ENCODE data around the gene CR1.
"Not testable (repeated sequence)": the region's sequence is repeated elsewhere in the genome, so short reads cannot be mapped to it uniquely, and the experiment has no call there.

Gene CR1

GRCh38 chr1:207594095-207594494, 98.1 kb downstream of the CR1 start:
- not testable (repeated sequence) for DNase-seq

DNA sequence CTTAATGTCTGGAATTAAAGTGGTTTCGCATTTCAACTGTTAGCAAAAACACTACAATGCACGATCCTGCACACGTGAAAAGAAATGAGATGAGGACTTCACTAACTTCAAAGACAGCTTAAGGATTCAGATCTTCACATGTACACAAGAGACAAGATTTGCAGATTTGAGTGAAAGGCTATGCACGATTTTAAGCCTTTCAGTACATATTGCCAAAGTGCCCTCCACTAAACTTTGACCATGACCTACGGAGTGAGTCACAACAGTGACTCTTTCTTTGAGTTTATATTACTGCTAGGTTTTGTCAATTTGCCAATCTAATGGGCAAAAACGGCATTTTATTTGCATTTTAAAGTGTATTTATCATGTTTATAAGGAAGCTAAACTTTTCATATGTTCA, 107.8 kb downstream of the CR1 start:
- DNase-seq: peak; percentile 74

DNA sequence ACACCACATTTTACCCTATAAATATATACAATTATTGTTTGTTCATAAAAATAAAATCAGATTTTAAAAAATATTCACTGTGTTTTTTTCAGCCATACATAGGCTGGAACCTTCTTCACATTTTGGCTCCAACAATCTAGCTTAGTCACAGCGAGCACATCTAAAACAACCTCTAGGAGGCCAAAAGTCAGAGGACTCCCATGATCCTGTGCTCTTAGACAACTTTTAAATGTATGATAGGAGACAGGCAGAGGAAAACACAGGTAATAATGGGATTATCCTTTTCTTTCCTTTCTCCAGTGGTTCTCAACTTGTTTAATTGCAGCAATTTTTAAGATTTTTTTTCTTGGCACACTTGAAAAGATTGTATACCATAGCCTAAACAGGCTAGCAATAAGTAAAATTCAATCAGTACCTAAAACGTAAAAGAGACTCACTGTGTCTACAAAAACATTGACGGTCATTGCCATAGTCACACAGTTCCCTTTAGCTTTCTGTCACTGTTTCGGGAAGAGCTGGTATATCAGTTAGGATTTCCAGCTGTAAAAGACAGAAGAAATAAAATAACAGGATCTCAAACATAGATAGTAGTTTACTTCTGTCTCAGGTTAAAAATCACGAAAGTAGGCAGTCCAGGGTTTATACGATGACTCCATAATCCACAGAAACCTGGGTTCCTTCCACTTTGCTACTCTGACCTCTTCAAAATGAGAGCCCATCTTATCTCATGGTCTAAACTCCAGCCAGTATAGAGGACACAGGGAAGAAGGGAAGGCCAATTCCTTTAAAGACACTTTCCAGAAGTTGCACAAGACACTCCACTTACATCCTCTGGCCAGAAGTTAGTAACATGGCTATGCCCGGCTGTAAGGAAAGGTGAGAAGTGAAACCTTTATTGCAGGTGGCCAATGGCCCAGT, 109.7 kb downstream of the CR1 start:
- no peak for DNase-seq

- DNase-seq: no peak
Observed at GRCh38 chr1:207606362-207606755, 110.4 kb downstream of the CR1 start.

- DNase-seq: no peak
Observed at GRCh38 chr1:207612762-207613161, 116.8 kb downstream of the CR1 start.

DNA sequence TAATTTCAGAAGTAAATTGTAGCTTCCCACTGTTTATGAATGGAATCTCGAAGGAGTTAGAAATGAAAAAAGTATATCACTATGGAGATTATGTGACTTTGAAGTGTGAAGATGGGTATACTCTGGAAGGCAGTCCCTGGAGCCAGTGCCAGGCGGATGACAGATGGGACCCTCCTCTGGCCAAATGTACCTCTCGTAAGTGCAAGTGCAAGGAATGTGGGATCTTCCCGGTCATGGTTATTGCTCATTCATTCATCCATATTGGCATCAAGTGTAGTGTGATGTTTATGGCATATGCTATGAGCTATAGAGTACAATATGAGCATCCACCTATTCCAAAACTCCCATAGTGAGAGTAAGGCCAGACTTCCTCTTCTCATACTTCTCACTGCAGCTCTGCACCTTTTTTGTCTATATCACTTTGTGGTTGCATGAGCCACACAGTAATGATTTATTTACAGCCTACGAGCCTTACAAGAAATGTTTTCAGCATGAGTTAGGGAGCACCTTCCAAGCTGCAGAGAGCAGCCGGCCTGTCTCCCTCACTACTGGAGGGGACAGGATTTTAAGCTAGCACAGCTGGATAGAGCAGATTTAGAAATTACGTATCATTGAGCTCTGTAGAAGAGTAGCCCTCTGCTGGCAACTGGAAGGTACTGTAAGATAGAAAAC, 124.0 kb downstream of the CR1 start:
- peak; percentile 73 for DNase-seq

DNA sequence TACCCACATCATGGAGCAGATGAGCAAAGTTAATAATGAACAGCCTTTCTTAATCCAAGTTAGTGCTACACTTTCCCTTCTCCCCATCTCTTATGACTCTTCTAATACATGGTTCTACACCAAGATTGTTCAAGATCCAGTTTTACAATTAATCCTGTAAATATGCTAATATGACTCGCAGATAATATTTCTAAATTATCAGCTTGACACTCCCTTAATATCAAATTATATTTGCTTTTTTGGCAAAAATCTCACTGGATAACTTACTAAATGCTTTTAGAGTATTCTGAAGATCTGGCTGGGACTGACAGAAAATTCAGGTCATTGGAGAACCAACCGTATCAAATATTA, 124.6 kb downstream of the CR1 start:
- DNase-seq: no peak

GRCh38 chr1:207625504-207626071, 129.6 kb downstream of the CR1 start:
- DNase-seq: not testable (repeated sequence)

DNA sequence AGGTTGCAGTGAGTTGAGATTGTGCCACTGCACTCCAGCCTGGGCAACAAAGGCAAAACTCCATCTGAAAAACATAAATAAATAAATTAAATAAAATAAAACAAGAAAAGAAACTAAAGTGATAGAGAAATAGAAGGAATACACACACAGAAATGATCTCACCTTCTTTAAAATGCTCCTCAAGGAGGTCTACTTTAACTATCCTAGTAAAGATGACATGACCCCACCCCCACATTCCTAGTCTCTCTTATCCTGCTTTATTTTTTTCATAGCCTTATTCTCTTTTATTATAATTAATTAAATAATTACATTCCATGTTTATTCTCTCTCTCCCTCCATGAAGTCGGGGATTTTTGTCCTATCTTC, 131.0 kb downstream of the CR1 start:
- DNase-seq: no peak

- DNase-seq: no peak
Observed at GRCh38 chr1:207627496-207627895, 131.5 kb downstream of the CR1 start.

DNA sequence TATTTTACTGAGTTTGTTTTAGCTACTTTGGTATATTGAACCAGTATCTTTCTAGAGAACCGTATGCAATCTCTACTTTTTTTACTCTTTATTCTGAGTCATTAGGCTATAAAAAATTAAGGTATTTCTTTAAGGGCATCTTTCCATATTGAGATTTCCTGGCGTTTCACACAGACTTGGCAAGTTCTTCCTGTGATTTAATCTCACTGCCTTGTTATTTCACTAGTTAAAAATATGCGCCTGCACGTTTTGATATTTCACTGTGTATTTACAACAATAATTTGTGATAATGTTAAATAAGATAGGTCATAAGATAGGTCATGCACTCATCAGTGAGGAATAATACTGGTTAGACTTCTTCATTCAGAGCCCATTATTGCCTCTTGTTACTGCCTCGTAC, 132.8 kb downstream of the CR1 start:
- DNase-seq: no peak

GRCh38 chr1:207631137-207631536, 135.2 kb downstream of the CR1 start:
- no peak for DNase-seq

DNA sequence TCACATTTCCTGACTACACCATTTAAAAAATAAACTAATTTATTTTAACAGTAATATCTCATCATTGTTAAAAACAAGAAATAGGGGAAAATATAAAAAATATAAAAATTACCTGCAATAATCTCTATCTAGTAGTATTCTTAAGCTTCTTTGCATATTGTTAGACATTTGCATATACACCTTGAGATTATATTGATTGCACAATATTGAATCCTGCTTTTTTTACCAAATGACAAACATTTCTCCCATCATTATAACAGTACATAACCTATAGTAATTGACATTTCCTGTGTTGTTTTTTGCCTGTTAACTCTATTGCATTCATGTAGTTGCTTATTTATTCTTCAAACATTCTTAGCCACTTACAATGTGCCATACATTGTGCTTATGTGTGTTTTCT, 137.3 kb downstream of the CR1 start:
- no peak for DNase-seq

GRCh38 chr1:207633699-207634289, 137.8 kb downstream of the CR1 start:
- not testable (repeated sequence) for DNase-seq

GRCh38 chr1:207634293-207634692, 138.3 kb downstream of the CR1 start:
- DNase-seq: not testable (repeated sequence)

DNA sequence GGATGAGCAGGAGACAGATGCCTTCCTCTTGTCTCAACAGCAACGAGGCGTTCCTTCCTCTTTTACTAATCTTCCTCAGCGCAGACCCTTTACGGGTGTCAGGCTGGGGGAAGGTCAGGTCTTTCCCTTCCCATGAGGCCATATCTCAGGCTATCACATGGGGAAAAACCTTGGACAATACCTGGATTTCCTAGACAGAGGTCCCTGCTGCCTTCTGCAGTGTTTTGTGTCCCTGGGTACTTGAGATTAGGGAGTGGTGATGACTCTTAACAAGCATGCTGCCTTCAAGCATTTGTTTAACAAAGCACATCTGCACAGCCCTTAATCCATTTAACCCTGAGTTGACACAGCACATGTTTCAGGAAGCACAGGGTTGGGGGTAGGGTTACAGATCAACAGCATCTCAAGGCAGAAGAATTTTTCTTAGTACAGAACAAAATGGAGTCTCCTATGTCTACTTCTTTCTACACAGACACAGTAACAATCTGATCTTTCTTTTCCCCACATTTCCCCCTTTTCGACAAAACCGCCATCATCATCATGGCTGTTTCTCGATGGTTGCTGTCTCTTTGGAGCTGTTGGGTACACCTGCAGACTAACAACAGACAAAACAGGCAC, 139.7 kb downstream of the CR1 start:
- not testable (repeated sequence) for DNase-seq

GRCh38 chr1:207638487-207639145, 142.7 kb downstream of the CR1 start:
- not testable (repeated sequence) for DNase-seq

GRCh38 chr1:207639362-207639761, 143.4 kb downstream of the CR1 start:
- not testable (repeated sequence) for DNase-seq

- no peak for DNase-seq
Observed at GRCh38 chr1:207644166-207644851, 148.4 kb downstream of the CR1 start.

GRCh38 chr1:207644852-207645634, 149.1 kb downstream of the CR1 start, which contains the start of gene CR1L:
Gene CR1L, plus strand, starts transcription at chr1:207645133. Its CDS starts 101 bp downstream, at chr1:207645234.
- no peak for DNase-seq

DNA sequence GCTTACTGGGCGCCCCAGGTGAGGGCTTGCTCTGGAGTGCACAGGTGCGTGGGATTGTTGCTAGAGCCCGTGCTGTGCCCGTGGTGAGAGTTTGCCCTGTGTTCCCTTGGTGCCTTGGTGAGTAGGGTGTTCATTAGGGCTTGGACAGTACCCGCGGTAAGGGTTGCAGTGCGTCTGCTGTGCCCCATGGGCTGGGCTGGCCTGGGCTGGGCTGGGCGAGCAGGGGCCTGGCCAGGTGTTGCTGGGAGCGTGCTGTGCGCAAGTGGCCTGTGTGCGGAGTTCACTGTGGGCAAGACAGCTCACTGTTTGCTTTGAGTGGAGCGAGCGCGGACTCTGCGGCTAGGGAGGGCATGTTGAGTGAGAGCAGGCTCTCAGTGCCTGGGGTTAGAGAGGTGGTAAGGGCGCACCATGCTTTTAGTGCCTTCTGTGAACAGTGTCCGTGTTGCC, 149.7 kb downstream of the CR1 start:
- no peak for DNase-seq
